Activated CD8-positive, alpha-beta T cell treated with anti-CD3 and anti-CD28 coated beads, Interleukin-2, amount 10 ng/mL, durations not matched to agents 7 days and 5 days (primary cell): ENCODE results near the gene DCUN1D5. TPM values are rescaled to one million over a fixed set of nuclear protein-coding genes. Genes with fewer than 3 reads are reported as not detected.

Experiments
- ATAC-seq: fragments of 150-1000 bp; cut with Tn5 transposase; one replicate; pipeline ENCODE4 v1.10.0; 2021; ENCODE audit warnings: moderate library complexity
- CTCF ChIA-PET: fragments of 350-600 bp; sonication (Branson Sonifier 250); formaldehyde crosslinking; loops from one replicate; lab custom pipeline; 2021; ENCODE audit warnings: antibody characterized with exemption; lab: Charles Lee
- POLR2A ChIA-PET: fragments of 350-600 bp; sonication (Branson Sonifier 250); formaldehyde crosslinking; loops from one replicate; lab custom pipeline; 2021; ENCODE audit warnings: antibody characterized with exemption; lab: Charles Lee
- DNase-seq: peaks from one replicate; pipeline ENCODE4 v3.0.0-alpha.2; 2020
- H3K27ac Mint-ChIP-seq: one replicate; pipeline ENCODE4 v1.8.0; 2021; ENCODE audit warnings: mild to moderate bottlenecking, mixed read lengths
- H3K27me3 Mint-ChIP-seq: one replicate; pipeline ENCODE4 v1.8.0; 2021; ENCODE audit warnings: low read depth, mixed read lengths
- H3K36me3 Mint-ChIP-seq: one replicate; pipeline ENCODE4 v1.8.0; 2021; ENCODE audit warnings: low read depth, mixed read lengths
- H3K4me1 Mint-ChIP-seq: one replicate; pipeline ENCODE4 v1.8.0; 2021; ENCODE audit warnings: low read depth, mixed read lengths
- H3K4me3 Mint-ChIP-seq: one replicate; pipeline ENCODE4 v1.8.0; 2021; ENCODE audit warnings: mild to moderate bottlenecking, mixed read lengths
- H3K9me3 Mint-ChIP-seq: one replicate; pipeline ENCODE4 v1.8.0; 2022; ENCODE audit warnings: mixed read lengths; ENCODE audit not compliant: insufficient read depth
- total RNA-seq, 2 experiments: library from RNA; stranded (reverse); gene quantifications; one replicate each; pipeline ENCODE4 v1.2.3, GENCODE V29; 2021

DCUN1D5 gene
- total RNA-seq, 2 experiments from 2014 or later, result 31.3 to 34.0 TPM

GRCh38 chr11:103086461-103086860 lies 5.5 kb downstream of the DCUN1D5 start:
- DNase-seq (no peak), ATAC-seq (no peak)
- Mint-ChIP-seq H3K4me1 (peaks cover 24% of the 10 kb centered on the region), H3K27ac (no peak overlapping the region), H3K4me3 (no peak overlapping the region), H3K27me3 (no peaks in the 10 kb centered on the region), H3K36me3 (peaks cover 30% of the 10 kb centered on the region), H3K9me3 (no peaks in the 10 kb centered on the region)
- CTCF ChIA-PET, result no interaction called here
- POLR2A ChIA-PET, result no interaction called here

- Mint-ChIP-seq H3K9me3 (no peaks in the 10 kb centered on the region), H3K36me3 (peaks cover 30% of the 10 kb centered on the region), H3K4me1 (peaks cover 21% of the 10 kb centered on the region), H3K4me3 (no peak overlapping the region), H3K27me3 (no peaks in the 10 kb centered on the region), H3K27ac (no peak overlapping the region)
- ChIA-PET POLR2A (no interaction called here), CTCF (no interaction called here)
- ATAC-seq (no peak), DNase-seq (no peak)
These were observed 6.1 kb downstream of the DCUN1D5 start for GRCh38 chr11:103085758-103086365.

GRCh38 chr11:103079833-103080232 lies 12.1 kb downstream of the DCUN1D5 start:
- no peaks in the 10 kb centered on the region for H3K27me3 Mint-ChIP-seq
- peaks cover 44% of the 10 kb centered on the region for H3K36me3 Mint-ChIP-seq
- no peaks in the 10 kb centered on the region for H3K9me3 Mint-ChIP-seq
- no peak overlapping the region for H3K4me3 Mint-ChIP-seq
- no peak overlapping the region for H3K27ac Mint-ChIP-seq
- ChIA-PET POLR2A (no interaction called here), CTCF (no interaction called here)
- H3K4me1 Mint-ChIP-seq, result no peaks in the 10 kb centered on the region
- no peak for ATAC-seq
- no peak for DNase-seq

- POLR2A ChIA-PET, result interaction anchor here (1.0 kb wide), 1 partner anchor 12 kb away, joined by 3 read pairs; no protein-coding TSS in a partner anchor
- Mint-ChIP-seq H3K4me1 (no peaks in the 10 kb centered on the region), H3K36me3 (peaks cover 51% of the 10 kb centered on the region), H3K4me3 (no peak overlapping the region), H3K27ac (no peak overlapping the region), H3K27me3 (no peaks in the 10 kb centered on the region), H3K9me3 (no peaks in the 10 kb centered on the region)
- CTCF ChIA-PET, result no interaction called here
- DNase-seq, result no peak
- ATAC-seq, result no peak
These were observed 13.2 kb downstream of the DCUN1D5 start for GRCh38 chr11:103078710-103079109.

GRCh38 chr11:103077554-103077953 lies 14.4 kb downstream of the DCUN1D5 start:
- Mint-ChIP-seq H3K4me3 (no peak overlapping the region), H3K36me3 (peaks cover 56% of the 10 kb centered on the region), H3K27ac (no peak overlapping the region), H3K9me3 (no peaks in the 10 kb centered on the region), H3K27me3 (no peaks in the 10 kb centered on the region), H3K4me1 (no peaks in the 10 kb centered on the region)
- ChIA-PET POLR2A (interaction anchor here (0.6 kb wide), 1 partner anchor 275 kb away, joined by 6 read pairs; no protein-coding TSS in a partner anchor), CTCF (interaction anchor here (0.6 to 1.6 kb wide), 3 partner anchors 12 to 86 kb away, joined by 3 to 5 read pairs (median 4); no protein-coding TSS in a partner anchor)
- DNase-seq (no peak), ATAC-seq (no peak)

GRCh38 chr11:103076361-103076760 lies 15.6 kb downstream of the DCUN1D5 start:
- no peak overlapping the region for H3K27ac Mint-ChIP-seq
- H3K27me3 Mint-ChIP-seq, result no peaks in the 10 kb centered on the region
- peaks cover 60% of the 10 kb centered on the region for H3K36me3 Mint-ChIP-seq
- ATAC-seq (no peak), DNase-seq (no peak)
- no peak overlapping the region for H3K4me3 Mint-ChIP-seq
- ChIA-PET POLR2A (no interaction called here), CTCF (interaction anchor here (1.6 kb wide), 1 partner anchor 14 kb away, joined by 4 read pairs; no protein-coding TSS in a partner anchor)
- no peaks in the 10 kb centered on the region for H3K4me1 Mint-ChIP-seq
- H3K9me3 Mint-ChIP-seq, result no peaks in the 10 kb centered on the region

GRCh38 chr11:103071008-103071407 lies 21.0 kb downstream of the DCUN1D5 start:
- Mint-ChIP-seq H3K27ac (no peak overlapping the region), H3K4me3 (no peak overlapping the region), H3K9me3 (no peaks in the 10 kb centered on the region), H3K4me1 (peaks cover 45% of the 10 kb centered on the region), H3K36me3 (peaks cover 56% of the 10 kb centered on the region), H3K27me3 (no peaks in the 10 kb centered on the region)
- DNase-seq (no peak), ATAC-seq (no peak)
- POLR2A ChIA-PET, result interaction anchor here (0.6 to 1.3 kb wide), 2 partner anchors 21 to 779 kb away, joined by 3 read pairs; partner anchors contain the start of gene DCUN1D5
- CTCF ChIA-PET, result interaction anchor here (1.1 to 1.6 kb wide), 2 partner anchors 35 to 38 kb away, joined by 3 to 6 read pairs; partner anchors contain the start of gene DYNC2H1

GRCh38 chr11:103070142-103070541 lies 21.8 kb downstream of the DCUN1D5 start:
- H3K4me3 Mint-ChIP-seq, result peak overlapping the region; percentile 26
- peak; percentile 78 for ATAC-seq
- ChIA-PET POLR2A (no interaction called here), CTCF (interaction anchor here (1.1 to 2.9 kb wide), 3 partner anchors 34 to 39 kb away, joined by 3 to 7 read pairs (median 6); partner anchors contain the start of gene DYNC2H1)
- H3K9me3 Mint-ChIP-seq, result no peaks in the 10 kb centered on the region
- peaks cover 45% of the 10 kb centered on the region for H3K4me1 Mint-ChIP-seq
- H3K27me3 Mint-ChIP-seq, result no peaks in the 10 kb centered on the region
- peak overlapping the region; percentile 17 for H3K27ac Mint-ChIP-seq
- DNase-seq, result no peak
- H3K36me3 Mint-ChIP-seq, result peaks cover 57% of the 10 kb centered on the region

- Mint-ChIP-seq H3K27me3 (no peaks in the 10 kb centered on the region), H3K27ac (peak overlapping the region; percentile 72), H3K36me3 (peaks cover 53% of the 10 kb centered on the region), H3K4me3 (no peak overlapping the region), H3K4me1 (peaks cover 45% of the 10 kb centered on the region), H3K9me3 (no peaks in the 10 kb centered on the region)
- DNase-seq (no peak), ATAC-seq (no peak)
- CTCF ChIA-PET, result interaction anchor here (1.2 to 4.4 kb wide), 3 partner anchors 22 to 40 kb away, joined by 3 to 11 read pairs (median 7); partner anchors contain the start of gene DYNC2H1
- POLR2A ChIA-PET, result no interaction called here
These were observed 22.6 kb downstream of the DCUN1D5 start for GRCh38 chr11:103069367-103069766.

- ChIA-PET CTCF (interaction anchor here (0.9 to 4.4 kb wide), 5 partner anchors 11 to 42 kb away, joined by 3 to 11 read pairs (median 5); partner anchors contain the start of gene DYNC2H1), POLR2A (no interaction called here)
- no peak for ATAC-seq
- no peak for DNase-seq
- Mint-ChIP-seq H3K27ac (no peak overlapping the region), H3K4me3 (no peak overlapping the region), H3K36me3 (peaks cover 46% of the 10 kb centered on the region), H3K27me3 (no peaks in the 10 kb centered on the region), H3K4me1 (peaks cover 45% of the 10 kb centered on the region), H3K9me3 (no peaks in the 10 kb centered on the region)
These were observed 24.8 kb downstream of the DCUN1D5 start for GRCh38 chr11:103067118-103067517.

- H3K4me3 Mint-ChIP-seq, result no peak overlapping the region
These were observed 30.3 kb downstream of the DCUN1D5 start for GRCh38 chr11:103061656-103062055.

More at GRCh38 chr11:103061656-103062055, 30.3 kb downstream of the DCUN1D5 start:
- DNase-seq (no peak), ATAC-seq (no peak)
- Mint-ChIP-seq H3K36me3 (peaks cover 29% of the 10 kb centered on the region), H3K27me3 (no peaks in the 10 kb centered on the region), H3K9me3 (no peaks in the 10 kb centered on the region), H3K27ac (no peak overlapping the region), H3K4me1 (peaks cover 5% of the 10 kb centered on the region)
- CTCF ChIA-PET, result interaction anchor here (2.3 kb wide), 1 partner anchor 26 kb away, joined by 8 read pairs; no protein-coding TSS in a partner anchor
- POLR2A ChIA-PET, result no interaction called here
